Stimulated activated CD8-positive, alpha-beta memory T cell treated with anti-CD3 and anti-CD28 coated beads, Interleukin-4, amount 100 ng/mL, for 4 hours (primary cell): ENCODE results near the gene SHPK.

Source experiments
- DNase-seq, 2 donors: peaks; one replicate each; pipeline ENCODE4 v3.0.0-alpha.2; 2020; ENCODE audit warnings: low read depth in 2 of 2, low spot score in 1 of 2

SHPK gene

DNA sequence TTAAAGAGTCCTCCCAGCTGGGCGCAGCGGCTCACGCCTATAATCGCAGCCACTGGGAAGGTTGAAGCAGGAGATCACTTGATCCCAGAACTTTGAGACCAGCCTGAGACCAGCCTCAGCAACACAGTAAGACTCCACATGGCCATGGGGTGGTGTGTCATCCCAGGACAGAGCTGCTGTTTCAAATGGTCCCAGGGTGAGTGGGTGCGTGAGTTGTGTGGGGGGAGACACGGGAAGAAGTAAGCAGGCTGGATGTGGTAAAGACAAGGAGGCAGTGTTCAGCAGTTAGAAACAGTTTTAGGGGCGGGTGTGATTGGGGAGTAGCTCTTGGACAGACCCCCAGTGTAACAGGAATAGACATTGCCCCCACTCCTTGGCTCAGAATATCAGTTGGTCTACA, 3.8 kb downstream of the SHPK start:
- no peak for DNase-seq

GRCh38 chr17:3630781-3631180, 5.3 kb downstream of the SHPK start:
- no peak for DNase-seq

- DNase-seq, result no peak
Observed at GRCh38 chr17:3627769-3628167, 8.3 kb downstream of the SHPK start.

DNA sequence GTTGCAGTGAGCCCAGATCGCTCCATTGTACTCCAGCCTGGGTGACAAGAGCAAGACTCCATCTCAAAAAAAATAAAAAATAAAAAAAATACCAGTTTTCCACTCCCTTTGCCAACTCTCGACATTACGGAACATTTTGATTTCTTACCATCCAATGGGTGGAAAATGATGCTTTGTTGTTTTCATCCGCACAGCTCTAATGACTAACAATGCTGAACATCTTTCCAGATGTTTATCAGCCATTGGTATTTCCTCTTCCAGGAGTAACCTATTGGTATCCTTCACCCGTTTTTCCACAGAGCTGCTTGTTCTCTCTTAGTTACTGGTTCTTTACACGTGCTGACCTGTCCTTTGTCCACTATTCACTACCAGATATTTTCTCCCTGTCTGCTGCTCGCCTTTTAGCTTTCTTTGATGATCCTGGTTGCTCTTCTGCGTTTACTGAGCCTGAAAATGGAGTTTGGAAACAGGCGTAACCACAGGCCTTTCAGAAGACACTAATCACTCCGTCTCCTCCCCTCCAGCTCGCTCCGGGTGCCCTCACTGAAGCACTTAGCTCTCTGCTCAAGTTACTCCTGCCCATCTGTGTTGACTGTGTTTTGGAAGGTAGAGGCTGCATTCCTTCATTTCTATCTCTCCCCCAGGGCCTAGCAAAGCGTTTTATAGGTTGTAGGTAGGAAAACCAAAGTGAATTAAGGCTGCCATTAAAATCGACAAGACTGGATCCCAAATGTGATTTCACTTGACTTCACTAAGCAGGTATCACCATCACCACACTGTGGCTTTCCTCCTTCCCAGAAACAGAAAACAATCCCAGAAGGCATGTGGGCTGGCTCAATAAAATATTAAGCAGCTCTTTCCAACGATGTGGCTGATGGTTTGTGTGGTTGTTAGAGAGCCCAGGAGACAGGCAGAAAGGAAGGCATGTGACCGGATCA, 8.9 kb downstream of the SHPK start:
- no peak for DNase-seq

GRCh38 chr17:3622977-3623594, 13.0 kb downstream of the SHPK start:
- no peak for DNase-seq

- no peak for DNase-seq
Observed at GRCh38 chr17:3621146-3621720, 14.8 kb downstream of the SHPK start.

- no peak for DNase-seq
Observed at GRCh38 chr17:3615160-3615870, 20.7 kb downstream of the SHPK start.

- DNase-seq, result no peak
Observed at GRCh38 chr17:3613124-3613523, 22.9 kb downstream of the SHPK start.

GRCh38 chr17:3610523-3610922, 25.5 kb downstream of the SHPK start:
- DNase-seq, result no peak

DNA sequence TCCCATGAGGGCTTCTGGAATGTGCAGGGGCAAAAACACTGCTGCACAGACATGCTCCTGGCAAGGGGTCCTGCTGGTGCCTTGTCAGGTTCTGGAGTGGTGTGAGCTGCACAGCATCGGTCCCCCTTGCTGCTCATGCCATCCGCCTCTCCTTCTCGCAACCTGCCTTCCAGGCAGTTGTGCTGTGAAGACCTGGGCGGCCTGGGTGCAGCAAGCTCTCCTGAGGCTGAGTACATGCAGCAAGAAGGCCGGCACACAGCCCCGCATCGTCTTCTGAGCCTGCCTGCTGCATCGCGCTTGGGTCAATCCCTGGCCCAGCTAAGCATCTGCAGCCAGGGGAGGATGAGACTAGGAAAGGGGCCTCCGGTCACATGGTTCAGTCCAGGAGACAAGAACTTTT, 26.4 kb downstream of the SHPK start:
- no peak for DNase-seq

DNA sequence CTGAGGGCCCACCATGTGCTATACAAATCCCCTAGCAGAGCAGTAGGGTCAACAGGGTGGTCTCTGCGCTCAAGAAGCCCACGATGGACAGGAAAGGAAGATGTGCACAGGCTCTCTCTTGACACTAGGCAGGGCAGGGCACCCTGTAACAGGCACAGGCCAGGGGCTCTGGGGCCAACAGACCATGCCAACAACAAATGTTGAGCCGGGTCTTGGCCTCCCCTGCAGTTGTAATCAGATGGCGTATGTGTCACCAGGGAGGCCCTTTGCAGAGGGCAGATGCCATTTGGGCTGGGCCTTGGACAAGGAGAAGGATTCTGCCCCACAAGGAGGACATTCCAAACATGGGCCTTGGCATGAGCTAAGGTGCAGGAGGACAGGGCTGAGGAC, 32.2 kb downstream of the SHPK start:
- no peak for DNase-seq

GRCh38 chr17:3603119-3603869, 32.8 kb downstream of the SHPK start:
- DNase-seq, result no peak

- no peak for DNase-seq
Observed at GRCh38 chr17:3602499-3602898, 33.6 kb downstream of the SHPK start.

DNA sequence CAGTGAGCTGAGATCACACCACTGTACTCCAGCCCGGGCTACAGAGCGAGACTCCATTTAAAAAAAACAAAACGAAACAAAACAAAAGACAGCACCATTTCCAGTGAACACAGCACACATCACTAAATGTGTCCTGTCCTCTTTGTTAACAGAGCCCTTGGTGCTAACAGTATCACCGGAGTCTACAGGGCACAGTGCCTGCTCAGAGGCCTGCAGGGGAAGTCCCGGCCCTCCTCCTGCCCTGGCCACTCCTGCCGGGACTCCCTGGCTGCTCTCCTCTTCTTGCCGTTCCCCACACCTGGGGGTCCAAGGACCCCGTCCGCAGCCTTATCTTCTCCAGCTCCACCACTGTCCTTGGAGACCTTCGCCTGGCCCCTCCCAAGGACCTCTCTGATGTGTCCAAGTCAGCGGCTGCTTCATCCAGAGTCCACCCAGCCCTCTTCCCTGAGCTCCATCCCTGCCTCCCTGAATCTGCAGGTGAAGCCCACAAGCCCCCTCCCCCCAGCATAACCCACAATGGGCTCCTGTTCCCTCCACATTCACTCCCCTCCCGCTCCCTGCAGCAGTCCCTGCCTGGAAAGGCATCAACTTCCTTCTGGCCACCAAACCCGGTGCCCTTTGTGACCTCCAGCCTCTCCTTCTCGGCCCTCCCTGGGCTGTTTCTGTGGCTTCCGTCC, 35.4 kb downstream of the SHPK start:
- DNase-seq, result no peak

DNA sequence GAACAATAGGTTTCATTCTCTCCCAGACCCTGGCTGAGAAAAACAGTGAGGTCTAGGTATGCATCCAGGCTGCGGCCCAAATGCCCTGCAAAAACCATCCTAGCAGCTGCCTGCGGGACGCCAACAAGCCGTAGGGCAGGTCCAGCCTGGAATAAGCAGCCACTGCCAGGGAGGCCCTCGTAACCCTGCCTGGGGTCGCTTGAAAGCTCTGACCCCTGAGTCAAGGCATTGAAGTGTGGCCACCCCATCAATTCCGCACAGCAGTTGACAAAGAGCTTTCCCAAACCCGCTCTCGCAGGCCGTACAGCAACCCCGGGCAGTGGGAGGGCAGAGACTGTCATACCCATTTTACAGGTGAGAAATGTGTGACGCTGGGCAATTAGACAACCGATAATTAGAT, 38.0 kb downstream of the SHPK start:
- DNase-seq, result no peak

DNA sequence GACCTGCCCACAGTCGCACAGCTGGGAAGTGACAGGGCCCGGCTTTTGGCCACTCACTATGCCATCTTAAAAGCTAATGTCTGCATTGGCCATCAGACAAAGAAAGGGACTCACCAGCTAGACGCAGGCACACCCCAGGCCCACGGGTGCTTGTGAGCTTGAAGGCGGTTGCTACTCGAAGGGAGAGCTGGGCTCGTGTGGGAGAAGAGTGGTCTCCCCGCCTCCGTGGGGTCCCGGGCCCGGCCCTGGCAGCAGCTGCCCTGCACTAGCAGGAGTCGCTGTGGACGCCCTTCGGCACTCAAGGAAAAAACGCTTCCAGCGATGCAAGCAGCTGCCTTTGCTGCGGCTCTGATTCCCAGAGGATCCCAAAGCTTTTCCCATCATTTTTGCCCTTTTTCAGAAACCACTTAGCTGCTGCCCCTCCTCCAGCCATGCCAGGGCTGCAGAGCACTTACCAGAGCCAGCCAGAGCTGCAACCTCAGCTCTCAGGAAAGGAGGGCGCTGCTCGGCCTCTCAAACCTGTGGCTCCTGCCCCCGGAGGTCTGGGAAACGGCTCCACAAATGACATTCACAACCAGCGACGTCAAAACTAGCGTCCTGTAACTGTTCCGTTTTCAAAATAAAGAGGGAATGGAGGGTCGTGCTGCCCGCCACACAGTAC, 39.1 kb downstream of the SHPK start:
- no peak for DNase-seq

- no peak for DNase-seq
Observed at GRCh38 chr17:3594976-3595375, 41.1 kb downstream of the SHPK start.

DNA sequence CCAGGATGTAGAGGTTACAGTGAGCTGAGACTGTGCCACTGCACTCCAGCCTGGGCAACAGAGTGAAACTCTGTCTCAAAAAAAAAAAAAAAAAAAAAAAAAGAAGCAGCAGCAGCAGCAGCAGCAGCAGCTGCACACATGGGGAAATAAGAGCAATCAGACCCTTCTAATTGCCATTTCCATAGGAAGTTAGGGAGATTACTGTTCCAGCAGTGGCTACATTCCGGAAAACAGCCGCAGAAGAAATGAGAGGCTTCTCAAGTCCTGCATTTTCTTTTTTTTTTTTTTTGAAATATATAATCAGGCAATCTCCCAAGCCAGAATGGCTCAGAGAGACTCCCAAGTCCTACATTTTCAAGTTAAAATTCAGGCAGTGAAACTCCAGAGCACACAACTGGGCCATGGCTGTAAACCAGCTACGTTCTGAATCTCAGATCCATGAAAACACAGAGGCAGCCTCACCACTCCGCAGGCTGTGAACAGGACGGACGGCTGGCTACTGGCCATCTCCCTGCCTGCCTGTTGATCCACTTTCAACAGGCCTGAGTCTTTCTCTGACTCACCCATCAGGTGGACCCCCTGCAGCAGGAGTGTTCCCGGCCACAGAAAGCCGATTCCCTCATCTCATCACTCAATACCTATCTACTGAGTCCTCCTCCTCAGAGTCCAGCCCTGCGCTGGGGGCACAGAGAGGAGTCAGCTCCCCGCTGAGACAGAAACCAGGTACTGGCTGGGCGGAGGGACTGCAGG, 41.8 kb downstream of the SHPK start:
- no peak for DNase-seq

DNA sequence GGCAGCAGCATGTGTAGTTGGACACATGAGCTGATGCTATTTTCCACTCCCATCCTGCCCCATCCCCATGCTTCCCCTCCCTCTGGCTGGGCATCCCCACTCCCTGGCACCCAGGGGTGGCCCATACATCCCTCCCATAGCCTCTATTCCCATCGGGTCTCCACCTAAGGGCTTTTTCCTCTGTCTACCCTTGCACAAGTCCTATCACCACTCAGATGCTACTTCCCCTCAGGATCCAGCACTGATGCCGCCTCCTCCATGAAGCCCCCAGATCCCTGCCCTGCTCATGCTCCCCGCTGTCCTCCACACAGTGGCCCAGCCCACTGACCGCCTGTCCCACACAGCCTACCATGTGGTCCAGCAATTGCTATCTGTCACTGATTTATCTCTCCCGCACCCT, 42.7 kb downstream of the SHPK start:
- DNase-seq, result no peak
